ENCODE results near the gene RNU6-9.

The RNU6-9 gene

GRCh38 chr19:937259-937694, 44.0 kb downstream of the RNU6-9 start:
- DNase-seq: no peak

GRCh38 chr19:938233-938923, 45.1 kb downstream of the RNU6-9 start:
- DNase-seq: no peak

- no peak for DNase-seq
These were observed 46.2 kb downstream of the RNU6-9 start for GRCh38 chr19:939439-939838.

GRCh38 chr19:939922-940321, 46.6 kb downstream of the RNU6-9 start:
- no peak for DNase-seq

- no peak for DNase-seq
These were observed 47.5 kb downstream of the RNU6-9 start for GRCh38 chr19:940591-941291.

- no peak for DNase-seq
These were observed 48.2 kb downstream of the RNU6-9 start for GRCh38 chr19:941292-942132.

- DNase-seq: no peak
These were observed 48.9 kb downstream of the RNU6-9 start for GRCh38 chr19:942133-942645.

Data from NCI-H1930 (cell line).